Kidney (tissue), 14 donors: ENCODE data around the gene LTA. TPM values are rescaled to one million over a fixed set of nuclear protein-coding genes. Genes with fewer than 3 reads are reported as not detected.
A peak's percentile ranks its signal among the peaks of the same experiment; 100 is the strongest.

Source experiments
- DNase-seq, 5 donors: peaks; one replicate each; pipeline ENCODE4 v3.0.0-alpha.2; 2013 to 2020
- FAIRE-seq: peaks from 2 replicates; lab custom pipeline; 2012; peaks lifted over from hg19 to GRCh38; lab: Jason Lieb, UNC
- H3K27ac ChIP-seq, 2 donors: one replicate each; pipeline ENCODE4 v1.7.0; 2013; ENCODE audit warnings: low read depth in 2 of 2, low read length in 2 of 2, inconsistent platforms in 1 of 2
- H3K27me3 ChIP-seq: one replicate; pipeline ENCODE4 v1.7.1; 2013; ENCODE audit warnings: low read length, inconsistent platforms; ENCODE audit not compliant: control insufficient read depth, insufficient read depth
- H3K36me3 ChIP-seq, 3 donors: one replicate each; pipeline versions ENCODE4 v1.7.0 to v1.7.1; 2013; ENCODE audit warnings: low read length in 3 of 3, control low read depth in 1 of 3, inconsistent platforms in 1 of 3; ENCODE audit not compliant: insufficient read depth in 3 of 3, control insufficient read depth in 2 of 3
- H3K4me1 ChIP-seq, 3 donors: one replicate each; pipeline versions ENCODE4 v1.7.0 to v1.7.1; 2013; ENCODE audit warnings: low read length in 3 of 3, inconsistent platforms in 1 of 3, low read depth in 1 of 3; ENCODE audit not compliant: control insufficient read depth in 2 of 3, insufficient read depth in 2 of 3
- H3K4me3 ChIP-seq, 3 donors: one replicate each; pipeline versions ENCODE4 v1.7.0 to v1.8.1; 2013; ENCODE audit warnings: low read length in 3 of 3, control low read depth in 1 of 3, inconsistent platforms in 1 of 3
- H3K9ac ChIP-seq, 3 donors: one replicate each; pipeline versions ENCODE4 v1.7.0 to v1.7.1; 2013; ENCODE audit warnings: low read length in 3 of 3, control low read depth in 1 of 3, inconsistent platforms in 1 of 3
- H3K9me3 ChIP-seq, 3 donors: one replicate each; pipeline versions ENCODE4 v1.7.0 to v1.7.1; 2013; ENCODE audit warnings: low read length in 3 of 3, control low read depth in 1 of 3, inconsistent platforms in 1 of 3; ENCODE audit not compliant: control insufficient read depth in 2 of 3, insufficient read depth in 1 of 3
- CTCF ChIP-seq: IDR thresholded peaks from 3 replicates; pipeline ENCODE4 v1.5.1; 2012; ENCODE audit warnings: mild to moderate bottlenecking, moderate library complexity, borderline replicate concordance; ENCODE audit not compliant: insufficient read depth; ENCODE audit errors: extremely low read depth
- intact Hi-C: fragments of 100-400 bp; cut with DNase I; formaldehyde crosslinking; loops from one replicate; pipeline ENCODE4 v1.11.1; 2022
- polyA plus RNA-seq: library from polyadenylated mRNA; stranded (reverse); fragments of 350-450 nt; fragmentation: Illumina TruSeq; extraction: RNeasy Lipid Tissue Mini Kit (QIAGEN cat#74804); gene quantifications from one replicate; pipeline ENCODE4 v1.2.3, GENCODE V29; 2014; ENCODE audit warnings: low read depth, low replicate concordance; ENCODE audit not compliant: insufficient read depth
- total RNA-seq: library from RNA; stranded (reverse); fragmentation: NEBNext Ultra II Directional; extraction: Animal tissue kit (Norgen Biotek cat#: 25700); gene quantifications from one replicate; pipeline ENCODE4 v1.2.1, GENCODE V29; 2021
- donor health status: control.
- donor health status: control.
- donor health status: control.
- donor health status: control.
- donor health status: control.
- donor health status: DM: yes; HTN: yes; CAD: no.
- donor health status: Normal renal cell carcinoma (clear cell type).

LTA gene
- total and polyA plus RNA-seq, 2 donors from 2014 or later, result 0.35 TPM; not detected in 1

GRCh38 chr6:31609519-31610406 lies 37.7 kb downstream of the LTA start:
- Histone ChIP-seq H3K4me1 (no peaks in the 10 kb centered on the region), H3K9ac (no peak overlapping the region), H3K27ac (no peak overlapping the region), H3K36me3 (no peaks in the 10 kb centered on the region), H3K27me3 (no peaks in the 10 kb centered on the region), H3K9me3 (no peaks in the 10 kb centered on the region), H3K4me3 (no peak overlapping the region)
- no peak for TF ChIP-seq CTCF
- intact Hi-C loops, result no loop called here
- FAIRE-seq, result no peak
- DNase-seq, result no peak

DNA sequence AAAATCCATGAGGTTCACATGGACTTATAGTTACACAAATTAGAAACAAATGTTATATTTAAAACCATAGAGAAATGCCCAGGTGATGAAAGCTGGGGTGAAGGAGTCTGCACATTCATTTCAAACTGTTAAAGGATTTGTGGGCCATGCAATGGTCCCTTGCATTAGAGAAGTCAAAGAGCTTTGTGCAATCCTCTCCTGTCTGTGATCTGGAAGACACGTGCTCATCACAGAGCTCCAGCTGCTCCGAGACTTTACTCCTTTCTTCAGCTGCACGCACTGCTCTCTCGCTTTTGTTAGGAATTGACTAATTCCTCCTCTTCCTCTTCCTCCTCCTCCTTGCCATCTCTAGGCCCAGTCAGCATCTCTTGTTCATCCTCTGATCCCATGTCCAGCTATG lies 38.9 kb downstream of the LTA start:
- H3K4me3 ChIP-seq, result no peak overlapping the region
- no peak overlapping the region for H3K9ac ChIP-seq
- no peaks in the 10 kb centered on the region for H3K27me3 ChIP-seq
- H3K36me3 ChIP-seq, result no peaks in the 10 kb centered on the region
- H3K4me1 ChIP-seq, result no peaks in the 10 kb centered on the region
- no peak overlapping the region for H3K27ac ChIP-seq
- H3K9me3 ChIP-seq, result no peaks in the 10 kb centered on the region
- intact Hi-C loops, result no loop called here
- no peak for FAIRE-seq
- no peak for TF ChIP-seq CTCF
- DNase-seq, result no peak

- no peaks in the 10 kb centered on the region for H3K4me1 ChIP-seq
- DNase-seq (no peak), FAIRE-seq (no peak)
- H3K9ac ChIP-seq, result no peak overlapping the region
- H3K27me3 ChIP-seq, result no peaks in the 10 kb centered on the region
- TF ChIP-seq CTCF, result no peak
- H3K9me3 ChIP-seq, result no peaks in the 10 kb centered on the region
- no peak overlapping the region for H3K27ac ChIP-seq
- peak overlapping the region in 1 of 3 donors; percentile 14 for H3K4me3 ChIP-seq
- intact Hi-C loops, result no loop called here
- H3K36me3 ChIP-seq, result no peaks in the 10 kb centered on the region
Measured at GRCh38 chr6:31614075-31614619, 42.1 kb downstream of the LTA start.
